Endodermal cell (in vitro differentiated cells): ENCODE results near the gene EPG5. TPM values are rescaled to one million over a fixed set of nuclear protein-coding genes. Genes with fewer than 3 reads are reported as not detected.

ENCODE experiments used
- DNase-seq: peaks from one replicate; pipeline ENCODE4 v3.0.0-alpha.2; 2017
- H3K27ac ChIP-seq: 2 replicates; pipeline ENCODE4 v1.5.1; 2013; ENCODE audit warnings: mild to moderate bottlenecking, low read depth, low read length, moderate library complexity
- H3K27me3 ChIP-seq: 2 replicates; pipeline ENCODE4 v1.6.1; 2013; ENCODE audit warnings: mild to moderate bottlenecking, low read length, moderate library complexity; ENCODE audit not compliant: insufficient read depth, control insufficient read depth, poor library complexity, severe bottlenecking
- H3K36me3 ChIP-seq: 2 replicates; pipeline ENCODE4 v1.7.0; 2013; ENCODE audit warnings: mild to moderate bottlenecking, low read length, moderate library complexity; ENCODE audit not compliant: control insufficient read depth, insufficient read depth
- H3K4me1 ChIP-seq: one replicate; pipeline ENCODE4 v1.7.0; 2013; ENCODE audit warnings: low read length; ENCODE audit not compliant: control insufficient read depth, insufficient read depth
- H3K4me3 ChIP-seq: 2 replicates; pipeline ENCODE4 v1.5.1; 2013; ENCODE audit warnings: mild to moderate bottlenecking, low read length, moderate library complexity
- H3K9ac ChIP-seq: 2 replicates; pipeline ENCODE4 v1.6.1; 2013; ENCODE audit warnings: mild to moderate bottlenecking, low read length, moderate library complexity; ENCODE audit not compliant: poor library complexity, severe bottlenecking; ENCODE audit errors: extremely low read depth
- H3K9me3 ChIP-seq: 2 replicates; pipeline ENCODE4 v1.6.1; 2013; ENCODE audit warnings: mild to moderate bottlenecking, low read length, moderate library complexity; ENCODE audit not compliant: control insufficient read depth
- H3K27ac Mint-ChIP-seq: 2 replicates; pipeline ENCODE4 v1.8.0; 2020; ENCODE audit warnings: mixed read lengths
- H3K27me3 Mint-ChIP-seq: 2 replicates; pipeline ENCODE4 v1.8.0; 2021; ENCODE audit warnings: mild to moderate bottlenecking, mixed read lengths; ENCODE audit not compliant: insufficient read depth
- H3K36me3 Mint-ChIP-seq: 2 replicates; pipeline ENCODE4 v1.8.0; 2020; ENCODE audit warnings: low read depth, mixed read lengths
- H3K4me1 Mint-ChIP-seq: 2 replicates; pipeline ENCODE4 v1.8.0; 2020; ENCODE audit warnings: mixed read lengths
- H3K4me3 Mint-ChIP-seq: 2 replicates; pipeline ENCODE4 v1.8.0; 2020; ENCODE audit warnings: mild to moderate bottlenecking, moderate library complexity, mixed read lengths
- H3K9me3 Mint-ChIP-seq: 2 replicates; pipeline ENCODE4 v1.8.0; 2020; ENCODE audit warnings: mild to moderate bottlenecking, mixed read lengths
- CTCF ChIP-seq: fragments of 200-600 bp; sonication (generic); conservative IDR thresholded peaks from 2 replicates; pipeline ENCODE4 v1.5.0; 2021; ENCODE audit warnings: antibody characterized with exemption, mild to moderate bottlenecking
- WGBS, 2 experiments: methylation state at CpG; one replicate each; pipeline versions ENCODE4 v1.1.5 to v1.1.7; 2013; ENCODE audit warnings: missing lambda C conversion rate in 2 of 2, mixed read lengths in 1 of 2; ENCODE audit not compliant: insufficient coverage in 1 of 2, insufficient read length in 1 of 2; 5-methylcytosine and 5-hydroxymethylcytosine counted together
- total RNA-seq, 2 donors: library from RNA; stranded (reverse); fragmentation: NEBNext Ultra II Directional in 1 of 2; extraction: Animal tissue kit (Norgen Biotek cat#: 25700) in 1 of 2; gene quantifications; 2 replicates in 1 of 2; 3 replicates in 1 of 2; pipeline ENCODE4 v1.2.1, GENCODE V29; 2021

The EPG5 gene
- total RNA-seq, 2 donors from 2014 or later, result 25.6 to 28.6 TPM

GRCh38 chr18:45870419-45870818, 96.7 kb downstream of the EPG5 start:
- no peaks in the 10 kb centered on the region for H3K4me1 ChIP-seq
- Mint-ChIP-seq H3K9me3 (peaks cover 6% of the 10 kb centered on the region), H3K27me3 (no peaks in the 10 kb centered on the region), H3K4me1 (no peaks in the 10 kb centered on the region), H3K36me3 (peaks cover 52% of the 10 kb centered on the region), H3K4me3 (no peak overlapping the region), H3K27ac (no peak overlapping the region)
- DNase-seq, result no peak
- H3K36me3 ChIP-seq, result peaks cover 52% of the 10 kb centered on the region
- H3K4me3 ChIP-seq, result no peak overlapping the region
- no peaks in the 10 kb centered on the region for H3K27me3 ChIP-seq
- WGBS, 2 experiments, result 95 to 98% methylated on average over 6 to 7 of the region's 7 CpGs
- H3K27ac ChIP-seq, result no peak overlapping the region
- H3K9ac ChIP-seq, result no peak overlapping the region
- TF ChIP-seq CTCF, result no peak
- peaks cover 10% of the 10 kb centered on the region for H3K9me3 ChIP-seq

GRCh38 chr18:45865466-45865865, 101.7 kb downstream of the EPG5 start:
- peaks cover 67% of the 10 kb centered on the region for H3K36me3 Mint-ChIP-seq
- H3K4me3 Mint-ChIP-seq, result no peak overlapping the region
- H3K27me3 Mint-ChIP-seq, result no peaks in the 10 kb centered on the region
- no peak overlapping the region for H3K9ac ChIP-seq
- H3K4me3 ChIP-seq, result no peak overlapping the region
- H3K9me3 ChIP-seq, result peaks cover 7% of the 10 kb centered on the region
- H3K27me3 ChIP-seq, result no peaks in the 10 kb centered on the region
- H3K36me3 ChIP-seq, result peaks cover 77% of the 10 kb centered on the region
- no peaks in the 10 kb centered on the region for H3K4me1 Mint-ChIP-seq
- no peak for TF ChIP-seq CTCF
- no peak overlapping the region for H3K27ac Mint-ChIP-seq
- no peaks in the 10 kb centered on the region for H3K4me1 ChIP-seq
- WGBS, 2 experiments, result 96 to 99% methylated on average over 5 of the region's 5 CpGs
- no peak overlapping the region for H3K27ac ChIP-seq
- no peak for DNase-seq
- no peaks in the 10 kb centered on the region for H3K9me3 Mint-ChIP-seq

- Histone ChIP-seq H3K27me3 (no peaks in the 10 kb centered on the region), H3K4me1 (no peaks in the 10 kb centered on the region), H3K36me3 (peaks cover 80% of the 10 kb centered on the region), H3K9ac (no peak overlapping the region), H3K4me3 (no peak overlapping the region), H3K27ac (no peak overlapping the region), H3K9me3 (peaks cover 7% of the 10 kb centered on the region)
- no peaks in the 10 kb centered on the region for H3K27me3 Mint-ChIP-seq
- no peaks in the 10 kb centered on the region for H3K9me3 Mint-ChIP-seq
- no peaks in the 10 kb centered on the region for H3K4me1 Mint-ChIP-seq
- DNase-seq, result no peak
- no peak overlapping the region for H3K27ac Mint-ChIP-seq
- 95 to 96% methylated on average over 3 to 5 of the region's 5 CpGs for WGBS, 2 experiments
- H3K36me3 Mint-ChIP-seq, result peaks cover 75% of the 10 kb centered on the region
- no peak overlapping the region for H3K4me3 Mint-ChIP-seq
- TF ChIP-seq CTCF, result no peak
Observed at GRCh38 chr18:45864081-45864480, 103.0 kb downstream of the EPG5 start.
